ENCODE data around the gene AUP1. TPM values are rescaled to one million over a fixed set of nuclear protein-coding genes. Genes with fewer than 3 reads are reported as not detected.

The AUP1 gene
- total RNA-seq, 2 donors from 2014 or later = 76.3 to 88.9 TPM

DNA sequence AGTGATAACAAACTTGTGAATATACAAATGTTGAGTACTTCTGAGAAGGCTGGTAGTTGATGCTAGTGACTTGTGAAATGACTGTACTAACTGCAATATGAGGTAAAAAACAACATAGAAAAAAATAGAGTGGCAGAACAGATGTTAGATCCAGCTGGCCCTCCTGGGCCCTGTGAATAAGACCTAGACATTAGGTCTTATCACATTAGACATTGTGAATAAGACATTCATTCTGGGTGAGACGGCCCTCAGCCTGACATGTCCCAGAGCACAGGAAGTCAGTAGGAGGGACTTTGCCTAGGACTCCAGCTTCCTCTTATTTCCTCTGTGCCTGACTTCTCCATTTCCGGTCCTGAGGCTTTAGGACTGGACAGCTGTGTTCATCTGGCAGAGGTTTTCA is 47.9 kb upstream of the AUP1 start:
- Histone ChIP-seq H3K36me3 (ENCODE audit: control insufficient read depth, insufficient read depth, low read length) (no peaks in the 10 kb centered on the region), H3K27me3 (ENCODE audit: control insufficient read depth, insufficient read depth, low read length, poor library complexity, severe bottlenecking) (peaks cover 45% of the 10 kb centered on the region), H3K9ac (ENCODE audit: extremely low read depth, low read length, poor library complexity, severe bottlenecking) (no peak overlapping the region), H3K9me3 (ENCODE audit: control insufficient read depth, low read length) (no peaks in the 10 kb centered on the region), H3K4me1 (ENCODE audit: control insufficient read depth, insufficient read depth, low read length) (no peaks in the 10 kb centered on the region), H3K4me3 (ENCODE audit: low read length) (no peak overlapping the region), H3K27ac (ENCODE audit: low read depth, low read length) (no peak overlapping the region)
- WGBS, 2 experiments (ENCODE audit: insufficient coverage in 1 of 2, insufficient read length in 1 of 2) = 88 to 100% methylated on average over 2 of the region's 2 CpGs
- Mint-ChIP-seq H3K4me1 (no peaks in the 10 kb centered on the region), H3K27me3 (ENCODE audit: insufficient read depth) (peaks cover 14% of the 10 kb centered on the region), H3K36me3 (ENCODE audit: low read depth) (no peaks in the 10 kb centered on the region), H3K9me3 (no peaks in the 10 kb centered on the region), H3K27ac (no peak overlapping the region), H3K4me3 (no peak overlapping the region)
- TF ChIP-seq, protein P1, sequence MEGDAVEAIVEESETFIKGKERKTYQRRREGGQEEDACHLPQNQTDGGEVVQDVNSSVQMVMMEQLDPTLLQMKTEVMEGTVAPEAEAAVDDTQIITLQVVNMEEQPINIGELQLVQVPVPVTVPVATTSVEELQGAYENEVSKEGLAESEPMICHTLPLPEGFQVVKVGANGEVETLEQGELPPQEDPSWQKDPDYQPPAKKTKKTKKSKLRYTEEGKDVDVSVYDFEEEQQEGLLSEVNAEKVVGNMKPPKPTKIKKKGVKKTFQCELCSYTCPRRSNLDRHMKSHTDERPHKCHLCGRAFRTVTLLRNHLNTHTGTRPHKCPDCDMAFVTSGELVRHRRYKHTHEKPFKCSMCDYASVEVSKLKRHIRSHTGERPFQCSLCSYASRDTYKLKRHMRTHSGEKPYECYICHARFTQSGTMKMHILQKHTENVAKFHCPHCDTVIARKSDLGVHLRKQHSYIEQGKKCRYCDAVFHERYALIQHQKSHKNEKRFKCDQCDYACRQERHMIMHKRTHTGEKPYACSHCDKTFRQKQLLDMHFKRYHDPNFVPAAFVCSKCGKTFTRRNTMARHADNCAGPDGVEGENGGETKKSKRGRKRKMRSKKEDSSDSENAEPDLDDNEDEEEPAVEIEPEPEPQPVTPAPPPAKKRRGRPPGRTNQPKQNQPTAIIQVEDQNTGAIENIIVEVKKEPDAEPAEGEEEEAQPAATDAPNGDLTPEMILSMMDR (conservative IDR thresholded peaks at IDR 0.05) = no peak
- DNase-seq = no peak

DNA sequence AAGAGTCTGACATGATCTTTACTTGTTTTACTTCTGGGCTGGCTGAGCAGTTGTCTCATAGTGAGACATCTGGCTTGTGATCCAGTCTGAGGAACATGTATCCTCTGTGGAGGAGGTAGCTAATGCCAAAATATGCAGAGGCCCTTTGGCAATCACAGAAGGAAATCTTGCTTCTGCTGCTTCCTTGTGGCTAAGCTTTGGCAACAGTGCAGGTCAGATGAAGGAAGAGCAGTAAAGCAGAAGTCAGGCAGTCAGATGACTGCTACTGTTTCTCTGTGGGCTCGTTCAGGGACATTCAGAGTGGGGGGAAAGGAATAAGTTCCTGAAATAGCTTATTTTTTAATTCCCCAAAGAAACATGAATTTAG is 47.3 kb upstream of the AUP1 start:
- Mint-ChIP-seq H3K27ac (no peak overlapping the region), H3K27me3 (ENCODE audit: insufficient read depth) (peaks cover 14% of the 10 kb centered on the region), H3K4me1 (no peaks in the 10 kb centered on the region), H3K4me3 (no peak overlapping the region), H3K36me3 (ENCODE audit: low read depth) (no peaks in the 10 kb centered on the region), H3K9me3 (no peaks in the 10 kb centered on the region)
- Histone ChIP-seq H3K4me1 (ENCODE audit: control insufficient read depth, insufficient read depth, low read length) (no peaks in the 10 kb centered on the region), H3K9ac (ENCODE audit: extremely low read depth, low read length, poor library complexity, severe bottlenecking) (no peak overlapping the region), H3K36me3 (ENCODE audit: control insufficient read depth, insufficient read depth, low read length) (no peaks in the 10 kb centered on the region), H3K4me3 (ENCODE audit: low read length) (no peak overlapping the region), H3K27ac (ENCODE audit: low read depth, low read length) (no peak overlapping the region), H3K27me3 (ENCODE audit: control insufficient read depth, insufficient read depth, low read length, poor library complexity, severe bottlenecking) (peaks cover 45% of the 10 kb centered on the region), H3K9me3 (ENCODE audit: control insufficient read depth, low read length) (no peaks in the 10 kb centered on the region)
- no peak for DNase-seq
- WGBS, 2 experiments (ENCODE audit: insufficient coverage in 1 of 2, insufficient read length in 1 of 2) = 100% methylated on average over 1 of the region's 1 CpG; no CpG with 5 or more reads in 1 of the 2 experiments
- TF ChIP-seq, protein P1 (conservative IDR thresholded peaks at IDR 0.05) = no peak

GRCh38 chr2:74576211-74576862 is 46.8 kb upstream of the AUP1 start:
- Histone ChIP-seq H3K9ac (ENCODE audit: extremely low read depth, low read length, poor library complexity, severe bottlenecking) (no peak overlapping the region), H3K27ac (ENCODE audit: low read depth, low read length) (no peak overlapping the region), H3K4me1 (ENCODE audit: control insufficient read depth, insufficient read depth, low read length) (no peaks in the 10 kb centered on the region), H3K9me3 (ENCODE audit: control insufficient read depth, low read length) (no peaks in the 10 kb centered on the region), H3K4me3 (ENCODE audit: low read length) (no peak overlapping the region), H3K27me3 (ENCODE audit: control insufficient read depth, insufficient read depth, low read length, poor library complexity, severe bottlenecking) (peaks cover 45% of the 10 kb centered on the region), H3K36me3 (ENCODE audit: control insufficient read depth, insufficient read depth, low read length) (no peaks in the 10 kb centered on the region)
- TF ChIP-seq, protein P1 (conservative IDR thresholded peaks at IDR 0.05) = no peak
- no peaks in the 10 kb centered on the region for H3K4me1 Mint-ChIP-seq
- H3K27ac Mint-ChIP-seq = no peak overlapping the region
- no peaks in the 10 kb centered on the region for H3K36me3 Mint-ChIP-seq (ENCODE audit: low read depth)
- WGBS, 2 experiments (ENCODE audit: insufficient coverage in 1 of 2, insufficient read length in 1 of 2) = 92 to 96% methylated on average over 3 to 7 of the region's 7 CpGs
- H3K4me3 Mint-ChIP-seq = no peak overlapping the region
- no peak for DNase-seq
- H3K27me3 Mint-ChIP-seq (ENCODE audit: insufficient read depth) = peaks cover 14% of the 10 kb centered on the region
- no peaks in the 10 kb centered on the region for H3K9me3 Mint-ChIP-seq

All from endodermal cell (in vitro differentiated cells).